Measurements from ENCODE around the gene NUMBL.
"Not testable (repeated sequence)": the region's sequence is repeated elsewhere in the genome, so short reads cannot be mapped to it uniquely, and the experiment has no call there.

GRCh38 chr19:40624369-40625153, 65.9 kb downstream of the NUMBL start:
- not testable (repeated sequence) for TF ChIP-seq EZH2 (IDR thresholded peaks at IDR 0.05); POLR2AphosphoS5 (IDR thresholded peaks at IDR 0.05; ENCODE audit: borderline replicate concordance, low read depth, low read length); FOXP2 (optimal IDR thresholded peaks at IDR 0.05; ENCODE audit: control extremely low read depth, extremely low read length, insufficient read depth)
